ENCODE measurements around the gene STAP2. TPM values are rescaled to one million over a fixed set of nuclear protein-coding genes. Genes with fewer than 3 reads are reported as not detected.
"Not testable (repeated sequence)": the region's sequence is repeated elsewhere in the genome, so short reads cannot be mapped to it uniquely, and the experiment has no call there.

The STAP2 gene
- total RNA-seq, 2 donors from 2014 or later = 17.9 to 31.0 TPM

- Histone ChIP-seq H3K27ac (no peak overlapping the region), H3K36me3 (replicated peaks in 1 of 2; ENCODE audit: insufficient read depth in 1 of 2, low read depth in 2 of 2) (no peaks in the 10 kb centered on the region), H3K4me1 (peaks cover 5% of the 10 kb centered on the region), H3K4me3 (no peak overlapping the region), H3K27me3 (no peaks in the 10 kb centered on the region), H3K9me3 (no peaks in the 10 kb centered on the region)
- intact Hi-C loops (cut with DNase I) = loop anchor here (5.0 kb wide), 1 partner anchor 83 kb away; no protein-coding TSS in a partner anchor
- no peak for DNase-seq
- ATAC-seq = no peak
- no peak for TF ChIP-seq CTCF (IDR thresholded peaks at IDR 0.05)
- no peak for TF ChIP-seq POLR2A (IDR thresholded peaks at IDR 0.05)
- WGBS, 2 donors = 91 to 96% methylated on average over 9 of the region's 9 CpGs
Observed at GRCh38 chr19:4350726-4351125, 12.1 kb upstream of the STAP2 start.

- peaks cover 11% of the 10 kb centered on the region for H3K4me1 ChIP-seq
- DNase-seq (no peak), ATAC-seq (no peak)
- H3K9me3 ChIP-seq = no peaks in the 10 kb centered on the region
- no peak overlapping the region for H3K27ac ChIP-seq
- TF ChIP-seq CTCF (IDR thresholded peaks at IDR 0.05) (no peak), POLR2A (IDR thresholded peaks at IDR 0.05) (no peak)
- intact Hi-C loops (cut with DNase I) = loop anchor here (5.0 kb wide), 1 partner anchor 83 kb away; no protein-coding TSS in a partner anchor
- WGBS, 2 donors = 84 to 89% methylated on average over 8 of the region's 8 CpGs
- H3K27me3 ChIP-seq = no peaks in the 10 kb centered on the region
- no peaks in the 10 kb centered on the region for H3K36me3 ChIP-seq (replicated peaks in 1 of 2; ENCODE audit: insufficient read depth in 1 of 2, low read depth in 2 of 2)
- no peak overlapping the region for H3K4me3 ChIP-seq
Observed at GRCh38 chr19:4350111-4350510, 11.5 kb upstream of the STAP2 start.

- H3K4me3 ChIP-seq; intact Hi-C loops (cut with DNase I); H3K27ac ChIP-seq; ATAC-seq; H3K9me3 ChIP-seq; H3K36me3 ChIP-seq (replicated peaks in 1 of 2; ENCODE audit: insufficient read depth in 1 of 2, low read depth in 2 of 2); H3K27me3 ChIP-seq; DNase-seq: not testable (repeated sequence)
- H3K4me1 ChIP-seq = peaks cover 19% of the 10 kb centered on the region
- 91 to 92% methylated on average over 8 to 16 of the region's 16 CpGs for whole genome bisulfite sequencing, 2 donors
Observed at GRCh38 chr19:4349225-4349624, 10.6 kb upstream of the STAP2 start.

GRCh38 chr19:4347521-4347920, 8.9 kb upstream of the STAP2 start:
- no peak for TF ChIP-seq POLR2A (IDR thresholded peaks at IDR 0.05)
- no peak for TF ChIP-seq CTCF (IDR thresholded peaks at IDR 0.05)
- DNase-seq (no peak), ATAC-seq (no peak)
- H3K4me3 ChIP-seq = no peak overlapping the region
- no peak overlapping the region for H3K27ac ChIP-seq
- no peaks in the 10 kb centered on the region for H3K9me3 ChIP-seq
- intact Hi-C loops (cut with DNase I) = no loop called here
- peaks cover 29% of the 10 kb centered on the region for H3K4me1 ChIP-seq
- 74 to 78% methylated on average over 6 of the region's 6 CpGs for WGBS, 2 donors
- no peaks in the 10 kb centered on the region for H3K27me3 ChIP-seq
- H3K36me3 ChIP-seq (replicated peaks in 1 of 2; ENCODE audit: insufficient read depth in 1 of 2, low read depth in 2 of 2) = no peaks in the 10 kb centered on the region

- peak overlapping the region in 3 of 4 donors; percentile 28 to 64 (median 62) for H3K27ac ChIP-seq
- DNase-seq (no peak), ATAC-seq (no peak)
- intact Hi-C loops (cut with DNase I) = no loop called here
- WGBS, 2 donors = 67 to 70% methylated on average over 6 of the region's 6 CpGs
- TF ChIP-seq CTCF (IDR thresholded peaks at IDR 0.05) = no peak
- TF ChIP-seq POLR2A (IDR thresholded peaks at IDR 0.05) = no peak
- H3K4me1 ChIP-seq = peaks cover 41% of the 10 kb centered on the region
- H3K9me3 ChIP-seq = no peaks in the 10 kb centered on the region
- no peaks in the 10 kb centered on the region for H3K36me3 ChIP-seq (replicated peaks in 1 of 2; ENCODE audit: insufficient read depth in 1 of 2, low read depth in 2 of 2)
- no peaks in the 10 kb centered on the region for H3K27me3 ChIP-seq
- H3K4me3 ChIP-seq = no peak overlapping the region
Observed at GRCh38 chr19:4346020-4346383, 7.4 kb upstream of the STAP2 start.
